ENCODE results near the gene ZNF714. TPM values are rescaled to one million over a fixed set of nuclear protein-coding genes. Genes with fewer than 3 reads are reported as not detected.

Gene ZNF714
- total and polyA plus RNA-seq, 9 of the 15 experiments (the other 6 are each of a cell fraction or from before 2014, with no cell fraction given): 16.2 to 40.8 (median 28.9) TPM

DNA sequence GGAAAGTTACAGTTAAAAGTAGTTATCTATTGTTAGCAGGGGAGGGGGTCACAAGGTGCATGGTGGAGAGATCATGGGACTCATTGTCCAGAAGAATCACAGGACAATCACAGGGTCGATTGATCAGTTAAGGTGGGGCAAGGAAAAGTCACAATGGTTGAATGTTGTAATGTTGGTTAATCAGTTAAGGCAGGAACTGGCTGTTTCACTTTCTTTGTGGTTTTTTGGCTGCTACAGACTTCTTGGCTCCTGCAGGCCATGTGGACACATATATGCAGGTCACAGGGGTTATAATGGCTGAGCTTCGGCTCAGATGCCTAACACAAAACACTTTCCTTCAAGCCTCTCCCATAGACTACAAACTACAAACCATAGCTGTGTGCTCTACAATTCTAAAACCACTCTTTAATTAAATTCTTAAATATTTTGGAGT, 52.9 kb downstream of the ZNF714 start (continued):
- TF ChIP-seq, protein P1, sequence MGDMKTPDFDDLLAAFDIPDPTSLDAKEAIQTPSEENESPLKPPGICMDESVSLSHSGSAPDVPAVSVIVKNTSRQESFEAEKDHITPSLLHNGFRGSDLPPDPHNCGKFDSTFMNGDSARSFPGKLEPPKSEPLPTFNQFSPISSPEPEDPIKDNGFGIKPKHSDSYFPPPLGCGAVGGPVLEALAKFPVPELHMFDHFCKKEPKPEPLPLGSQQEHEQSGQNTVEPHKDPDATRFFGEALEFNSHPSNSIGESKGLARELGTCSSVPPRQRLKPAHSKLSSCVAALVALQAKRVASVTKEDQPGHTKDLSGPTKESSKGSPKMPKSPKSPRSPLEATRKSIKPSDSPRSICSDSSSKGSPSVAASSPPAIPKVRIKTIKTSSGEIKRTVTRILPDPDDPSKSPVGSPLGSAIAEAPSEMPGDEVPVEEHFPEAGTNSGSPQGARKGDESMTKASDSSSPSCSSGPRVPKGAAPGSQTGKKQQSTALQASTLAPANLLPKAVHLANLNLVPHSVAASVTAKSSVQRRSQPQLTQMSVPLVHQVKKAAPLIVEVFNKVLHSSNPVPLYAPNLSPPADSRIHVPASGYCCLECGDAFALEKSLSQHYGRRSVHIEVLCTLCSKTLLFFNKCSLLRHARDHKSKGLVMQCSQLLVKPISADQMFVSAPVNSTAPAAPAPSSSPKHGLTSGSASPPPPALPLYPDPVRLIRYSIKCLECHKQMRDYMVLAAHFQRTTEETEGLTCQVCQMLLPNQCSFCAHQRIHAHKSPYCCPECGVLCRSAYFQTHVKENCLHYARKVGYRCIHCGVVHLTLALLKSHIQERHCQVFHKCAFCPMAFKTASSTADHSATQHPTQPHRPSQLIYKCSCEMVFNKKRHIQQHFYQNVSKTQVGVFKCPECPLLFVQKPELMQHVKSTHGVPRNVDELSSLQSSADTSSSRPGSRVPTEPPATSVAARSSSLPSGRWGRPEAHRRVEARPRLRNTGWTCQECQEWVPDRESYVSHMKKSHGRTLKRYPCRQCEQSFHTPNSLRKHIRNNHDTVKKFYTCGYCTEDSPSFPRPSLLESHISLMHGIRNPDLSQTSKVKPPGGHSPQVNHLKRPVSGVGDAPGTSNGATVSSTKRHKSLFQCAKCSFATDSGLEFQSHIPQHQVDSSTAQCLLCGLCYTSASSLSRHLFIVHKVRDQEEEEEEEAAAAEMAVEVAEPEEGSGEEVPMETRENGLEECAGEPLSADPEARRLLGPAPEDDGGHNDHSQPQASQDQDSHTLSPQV (IDR thresholded peaks at IDR 0.05): peak; percentile 86
- peak; percentile 90; the same call in 1 of the 2 replicates for TF ChIP-seq ZNF140 (CRISPR knock-in tag; IDR thresholded peaks at IDR 0.05)
- peak; percentile 84 for TF ChIP-seq PYGO2 (tag; IDR thresholded peaks at IDR 0.05)
- 0 out of 2 replicates have a peak, but pooled peaks have one; percentile 50 for TF ChIP-seq TRIM28 (IDR thresholded peaks at IDR 0.05)
- peak; percentile 55; the same call in 1 of the 2 replicates for TF ChIP-seq EHMT2 (IDR thresholded peaks at IDR 0.05)
- TF ChIP-seq FOXK1 (CRISPR knock-in tag; IDR thresholded peaks at IDR 0.05; ENCODE audit: borderline replicate concordance): no peak
- TF ChIP-seq TAL1 (IDR thresholded peaks at IDR 0.05): peak; percentile 44; the same call in 1 of the 2 replicates
- TF ChIP-seq, protein P2, sequence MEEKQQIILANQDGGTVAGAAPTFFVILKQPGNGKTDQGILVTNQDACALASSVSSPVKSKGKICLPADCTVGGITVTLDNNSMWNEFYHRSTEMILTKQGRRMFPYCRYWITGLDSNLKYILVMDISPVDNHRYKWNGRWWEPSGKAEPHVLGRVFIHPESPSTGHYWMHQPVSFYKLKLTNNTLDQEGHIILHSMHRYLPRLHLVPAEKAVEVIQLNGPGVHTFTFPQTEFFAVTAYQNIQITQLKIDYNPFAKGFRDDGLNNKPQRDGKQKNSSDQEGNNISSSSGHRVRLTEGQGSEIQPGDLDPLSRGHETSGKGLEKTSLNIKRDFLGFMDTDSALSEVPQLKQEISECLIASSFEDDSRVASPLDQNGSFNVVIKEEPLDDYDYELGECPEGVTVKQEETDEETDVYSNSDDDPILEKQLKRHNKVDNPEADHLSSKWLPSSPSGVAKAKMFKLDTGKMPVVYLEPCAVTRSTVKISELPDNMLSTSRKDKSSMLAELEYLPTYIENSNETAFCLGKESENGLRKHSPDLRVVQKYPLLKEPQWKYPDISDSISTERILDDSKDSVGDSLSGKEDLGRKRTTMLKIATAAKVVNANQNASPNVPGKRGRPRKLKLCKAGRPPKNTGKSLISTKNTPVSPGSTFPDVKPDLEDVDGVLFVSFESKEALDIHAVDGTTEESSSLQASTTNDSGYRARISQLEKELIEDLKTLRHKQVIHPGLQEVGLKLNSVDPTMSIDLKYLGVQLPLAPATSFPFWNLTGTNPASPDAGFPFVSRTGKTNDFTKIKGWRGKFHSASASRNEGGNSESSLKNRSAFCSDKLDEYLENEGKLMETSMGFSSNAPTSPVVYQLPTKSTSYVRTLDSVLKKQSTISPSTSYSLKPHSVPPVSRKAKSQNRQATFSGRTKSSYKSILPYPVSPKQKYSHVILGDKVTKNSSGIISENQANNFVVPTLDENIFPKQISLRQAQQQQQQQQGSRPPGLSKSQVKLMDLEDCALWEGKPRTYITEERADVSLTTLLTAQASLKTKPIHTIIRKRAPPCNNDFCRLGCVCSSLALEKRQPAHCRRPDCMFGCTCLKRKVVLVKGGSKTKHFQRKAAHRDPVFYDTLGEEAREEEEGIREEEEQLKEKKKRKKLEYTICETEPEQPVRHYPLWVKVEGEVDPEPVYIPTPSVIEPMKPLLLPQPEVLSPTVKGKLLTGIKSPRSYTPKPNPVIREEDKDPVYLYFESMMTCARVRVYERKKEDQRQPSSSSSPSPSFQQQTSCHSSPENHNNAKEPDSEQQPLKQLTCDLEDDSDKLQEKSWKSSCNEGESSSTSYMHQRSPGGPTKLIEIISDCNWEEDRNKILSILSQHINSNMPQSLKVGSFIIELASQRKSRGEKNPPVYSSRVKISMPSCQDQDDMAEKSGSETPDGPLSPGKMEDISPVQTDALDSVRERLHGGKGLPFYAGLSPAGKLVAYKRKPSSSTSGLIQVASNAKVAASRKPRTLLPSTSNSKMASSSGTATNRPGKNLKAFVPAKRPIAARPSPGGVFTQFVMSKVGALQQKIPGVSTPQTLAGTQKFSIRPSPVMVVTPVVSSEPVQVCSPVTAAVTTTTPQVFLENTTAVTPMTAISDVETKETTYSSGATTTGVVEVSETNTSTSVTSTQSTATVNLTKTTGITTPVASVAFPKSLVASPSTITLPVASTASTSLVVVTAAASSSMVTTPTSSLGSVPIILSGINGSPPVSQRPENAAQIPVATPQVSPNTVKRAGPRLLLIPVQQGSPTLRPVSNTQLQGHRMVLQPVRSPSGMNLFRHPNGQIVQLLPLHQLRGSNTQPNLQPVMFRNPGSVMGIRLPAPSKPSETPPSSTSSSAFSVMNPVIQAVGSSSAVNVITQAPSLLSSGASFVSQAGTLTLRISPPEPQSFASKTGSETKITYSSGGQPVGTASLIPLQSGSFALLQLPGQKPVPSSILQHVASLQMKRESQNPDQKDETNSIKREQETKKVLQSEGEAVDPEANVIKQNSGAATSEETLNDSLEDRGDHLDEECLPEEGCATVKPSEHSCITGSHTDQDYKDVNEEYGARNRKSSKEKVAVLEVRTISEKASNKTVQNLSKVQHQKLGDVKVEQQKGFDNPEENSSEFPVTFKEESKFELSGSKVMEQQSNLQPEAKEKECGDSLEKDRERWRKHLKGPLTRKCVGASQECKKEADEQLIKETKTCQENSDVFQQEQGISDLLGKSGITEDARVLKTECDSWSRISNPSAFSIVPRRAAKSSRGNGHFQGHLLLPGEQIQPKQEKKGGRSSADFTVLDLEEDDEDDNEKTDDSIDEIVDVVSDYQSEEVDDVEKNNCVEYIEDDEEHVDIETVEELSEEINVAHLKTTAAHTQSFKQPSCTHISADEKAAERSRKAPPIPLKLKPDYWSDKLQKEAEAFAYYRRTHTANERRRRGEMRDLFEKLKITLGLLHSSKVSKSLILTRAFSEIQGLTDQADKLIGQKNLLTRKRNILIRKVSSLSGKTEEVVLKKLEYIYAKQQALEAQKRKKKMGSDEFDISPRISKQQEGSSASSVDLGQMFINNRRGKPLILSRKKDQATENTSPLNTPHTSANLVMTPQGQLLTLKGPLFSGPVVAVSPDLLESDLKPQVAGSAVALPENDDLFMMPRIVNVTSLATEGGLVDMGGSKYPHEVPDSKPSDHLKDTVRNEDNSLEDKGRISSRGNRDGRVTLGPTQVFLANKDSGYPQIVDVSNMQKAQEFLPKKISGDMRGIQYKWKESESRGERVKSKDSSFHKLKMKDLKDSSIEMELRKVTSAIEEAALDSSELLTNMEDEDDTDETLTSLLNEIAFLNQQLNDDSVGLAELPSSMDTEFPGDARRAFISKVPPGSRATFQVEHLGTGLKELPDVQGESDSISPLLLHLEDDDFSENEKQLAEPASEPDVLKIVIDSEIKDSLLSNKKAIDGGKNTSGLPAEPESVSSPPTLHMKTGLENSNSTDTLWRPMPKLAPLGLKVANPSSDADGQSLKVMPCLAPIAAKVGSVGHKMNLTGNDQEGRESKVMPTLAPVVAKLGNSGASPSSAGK (IDR thresholded peaks at IDR 0.05): peak; percentile 41; the same call in 1 of the 2 replicates
- peak; percentile 86; the same call in 1 of the 2 replicates for TF ChIP-seq ZNF668 (CRISPR knock-in tag; IDR thresholded peaks at IDR 0.05)
- TF ChIP-seq L3MBTL2 (IDR thresholded peaks at IDR 0.05): peak; percentile 43; the same call in 1 of the 2 replicates
- TF ChIP-seq MEF2D (tag; conservative IDR thresholded peaks at IDR 0.05; ENCODE audit: low read depth): 0 out of 2 replicates have a peak, but pooled peaks have one; percentile 57

Measured in K562 (cell line).